Right forelimb (tissue), 1 donor: ENCODE measurements around the gene TBC1D3E.
"Not testable (repeated sequence)": the region's sequence is repeated elsewhere in the genome, so short reads cannot be mapped to it uniquely, and the experiment has no call there.

Source experiments
- DNase-seq: peaks from one replicate; pipeline ENCODE4 v3.0.0-alpha.2; 2018

TBC1D3E gene

DNA sequence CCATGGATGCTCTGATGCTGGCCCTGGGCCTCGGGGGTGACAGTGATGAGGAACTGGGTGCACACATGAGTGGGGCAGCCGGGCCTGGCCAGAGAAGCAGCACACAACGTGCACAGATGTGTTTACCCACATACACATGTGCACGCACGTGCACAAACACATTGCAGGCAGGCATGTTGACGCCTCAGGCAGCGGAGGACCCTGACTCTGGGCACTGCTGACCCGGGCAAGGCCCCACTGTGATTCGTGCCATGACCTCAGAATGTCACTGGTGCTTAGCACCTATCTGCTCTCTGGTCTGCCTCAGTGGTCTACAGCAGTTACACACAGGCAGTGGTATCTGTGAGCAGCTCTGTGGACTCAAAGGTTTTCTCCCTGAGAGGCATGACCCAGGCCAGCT, at the start of gene TBC1D3E:
Gene TBC1D3E (plus strand): TSS at position 301 of the 400 bp plus-strand sequence. CDS start 1,545 bp downstream, outside the sequence.
- DNase-seq = not testable (repeated sequence)

GRCh38 chr17:38087344-38087743, 40.4 kb upstream of the TBC1D3E start:
- not testable (repeated sequence) for DNase-seq

GRCh38 chr17:38088120-38088519, 39.6 kb upstream of the TBC1D3E start:
- not testable (repeated sequence) for DNase-seq

DNA sequence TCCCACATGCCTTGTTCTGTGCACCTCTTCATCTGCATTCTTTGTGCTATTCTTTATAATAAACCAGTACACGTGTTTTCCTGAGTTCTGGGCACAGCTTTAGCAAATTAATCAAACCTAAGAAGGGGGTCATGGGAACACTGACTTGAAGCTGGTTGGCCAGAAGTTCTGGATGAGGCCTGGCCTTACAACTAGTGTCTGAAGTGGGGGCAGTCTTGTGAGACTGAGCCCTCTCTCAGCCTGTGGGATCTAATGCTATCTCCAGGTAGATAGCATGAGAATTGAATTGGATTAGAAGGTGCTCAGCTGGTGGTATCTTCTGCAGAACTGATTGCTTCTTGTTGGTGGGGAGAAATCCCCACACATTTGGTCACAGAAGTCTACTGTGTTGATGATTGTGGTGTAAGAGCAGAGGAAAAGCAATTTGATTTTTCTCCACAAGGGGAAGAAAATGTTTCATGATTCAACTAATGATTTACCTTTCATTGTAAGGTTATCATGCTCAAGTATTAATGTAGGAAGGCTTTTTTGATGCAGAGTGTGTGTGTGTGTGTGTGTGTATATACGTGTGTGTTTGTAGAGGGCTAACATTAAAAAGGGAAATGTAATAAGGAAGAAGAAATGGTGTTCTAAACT, 33.6 kb upstream of the TBC1D3E start:
- not testable (repeated sequence) for DNase-seq

DNA sequence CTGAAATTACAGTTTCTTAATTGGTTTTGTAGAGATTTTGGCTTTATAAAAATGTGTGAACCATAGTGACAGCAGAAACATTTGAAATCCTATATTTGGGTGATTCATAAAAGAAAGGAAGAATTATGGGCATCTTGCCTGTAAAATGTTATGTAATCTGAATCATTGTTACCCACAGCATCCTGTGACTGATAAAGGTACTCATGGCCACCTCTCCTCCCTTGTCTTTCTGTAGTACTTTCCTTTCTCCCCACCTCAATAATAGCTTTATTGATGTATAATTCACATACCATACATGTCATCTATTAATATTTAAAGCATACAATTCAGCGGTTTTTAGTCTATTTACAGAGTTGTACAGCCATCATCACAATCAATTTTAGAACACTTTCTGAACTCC, 28.5 kb upstream of the TBC1D3E start:
- not testable (repeated sequence) for DNase-seq

GRCh38 chr17:38119829-38120228, 7.9 kb upstream of the TBC1D3E start:
- not testable (repeated sequence) for DNase-seq

- not testable (repeated sequence) for DNase-seq
These were observed 7.1 kb downstream of the TBC1D3E start for GRCh38 chr17:38134860-38135259.
